CD14-positive monocyte (primary cell): Measurements from ENCODE around the gene ZNF619. TPM values are rescaled to one million over a fixed set of nuclear protein-coding genes. Genes with fewer than 3 reads are reported as not detected.

ENCODE experiments used
- DNase-seq, 3 donors: peaks; one replicate each; pipeline ENCODE4 v3.0.0-alpha.2; 2011 to 2022
- H2AFZ ChIP-seq: 2 replicates; pipeline ENCODE4 v1.6.0; 2012; ENCODE audit warnings: mild to moderate bottlenecking, low read depth, low read length, inconsistent platforms; ENCODE audit not compliant: insufficient read depth, poor library complexity, severe bottlenecking
- H3K27ac ChIP-seq, 2 donors: 1 replicate in 1 of 2; 2 replicates in 1 of 2; pipeline ENCODE4 v1.5.1; 2012 to 2013; ENCODE audit warnings: low read length in 2 of 2, control low read depth in 1 of 2, inconsistent platforms in 1 of 2, low read depth in 1 of 2, mild to moderate bottlenecking in 1 of 2
- H3K27me3 ChIP-seq, 2 donors: one replicate each; pipeline versions ENCODE4 v1.6.0 to v1.6.1; 2011 to 2013; ENCODE audit warnings: low read length in 2 of 2; ENCODE audit not compliant: control insufficient read depth in 2 of 2, insufficient read depth in 2 of 2
- H3K36me3 ChIP-seq, 2 donors: replicated peaks in 1 of 2; 1 replicate in 1 of 2; 2 replicates in 1 of 2; pipeline versions ENCODE4 v1.5.1 to v1.6.1; 2012 to 2013; ENCODE audit warnings: low read length in 2 of 2, control low read depth in 1 of 2, inconsistent platforms in 1 of 2, mild to moderate bottlenecking in 1 of 2; ENCODE audit not compliant: insufficient read depth in 2 of 2, control insufficient read depth in 1 of 2
- H3K4me1 ChIP-seq, 2 donors: 1 replicate in 1 of 2; 2 replicates in 1 of 2; pipeline versions ENCODE4 v1.5.1 to v1.6.1; 2012 to 2013; ENCODE audit warnings: low read length in 2 of 2, control low read depth in 1 of 2, inconsistent platforms in 1 of 2, mild to moderate bottlenecking in 1 of 2, moderate library complexity in 1 of 2; ENCODE audit not compliant: insufficient read depth in 2 of 2, control insufficient read depth in 1 of 2
- H3K4me2 ChIP-seq: replicated peaks from 2 replicates; pipeline ENCODE3; 2012; ENCODE audit warnings: low read length, moderate library complexity, mild to moderate bottlenecking; ENCODE audit not compliant: poor library complexity, severe bottlenecking; ENCODE audit errors: extremely low read depth
- H3K4me3 ChIP-seq, 3 experiments: fragments of 200-600 bp in 1 of 3; sonication (generic) in 1 of 3; replicated peaks in 1 of 3; 1 replicate in 2 of 3; 2 replicates in 1 of 3; pipeline ENCODE4 v1.5.1; 2011 to 2013; ENCODE audit warnings: low read length in 3 of 3, mild to moderate bottlenecking in 3 of 3, control low read depth in 2 of 3, low read depth in 2 of 3, inconsistent platforms in 1 of 3, moderate library complexity in 1 of 3
- H3K79me2 ChIP-seq: 2 replicates; pipeline ENCODE4 v1.6.0; 2012; ENCODE audit warnings: mild to moderate bottlenecking, control low read depth, inconsistent platforms, low read length, moderate library complexity; ENCODE audit not compliant: insufficient read depth
- H3K9ac ChIP-seq: 2 replicates; pipeline ENCODE4 v1.6.0; 2017; ENCODE audit warnings: low read length, mild to moderate bottlenecking; ENCODE audit not compliant: insufficient read depth, poor library complexity, severe bottlenecking
- H3K9me3 ChIP-seq, 2 donors: replicated peaks in 1 of 2; 1 replicate in 1 of 2; 2 replicates in 1 of 2; pipeline versions ENCODE4 v1.5.1 to v1.6.1; 2012 to 2013; ENCODE audit warnings: low read length in 2 of 2, control low read depth in 1 of 2; ENCODE audit not compliant: control insufficient read depth in 1 of 2, insufficient read depth in 1 of 2
- H4K20me1 ChIP-seq: 2 replicates; pipeline ENCODE4 v1.6.0; 2012; ENCODE audit warnings: mild to moderate bottlenecking, low read length, control low read depth, moderate library complexity; ENCODE audit not compliant: insufficient read depth
- H3K27ac Mint-ChIP-seq, 7 donors: one replicate each; pipeline ENCODE4 v1.8.0; 2020; ENCODE audit warnings: mild to moderate bottlenecking in 7 of 7, mixed read lengths in 7 of 7, moderate library complexity in 6 of 7, inconsistent platforms in 2 of 7
- H3K27me3 Mint-ChIP-seq, 3 donors: one replicate each; pipeline ENCODE4 v1.8.0; 2021 to 2022; ENCODE audit warnings: low read depth in 3 of 3, mild to moderate bottlenecking in 3 of 3, mixed read lengths in 3 of 3, moderate library complexity in 3 of 3, inconsistent platforms in 1 of 3
- H3K36me3 Mint-ChIP-seq, 2 donors: one replicate each; pipeline ENCODE4 v1.8.0; 2020; ENCODE audit warnings: mixed read lengths in 2 of 2, inconsistent platforms in 1 of 2, mild to moderate bottlenecking in 1 of 2
- H3K4me1 Mint-ChIP-seq: one replicate; pipeline ENCODE4 v1.8.0; 2020; ENCODE audit warnings: mild to moderate bottlenecking, mixed read lengths
- H3K4me3 Mint-ChIP-seq, 2 donors: one replicate each; pipeline ENCODE4 v1.8.0; 2020; ENCODE audit warnings: mild to moderate bottlenecking in 2 of 2, mixed read lengths in 2 of 2, moderate library complexity in 1 of 2
- H3K9me3 Mint-ChIP-seq, 7 donors: one replicate each; pipeline ENCODE4 v1.8.0; 2020 to 2022; ENCODE audit warnings: mixed read lengths in 7 of 7, mild to moderate bottlenecking in 6 of 7, moderate library complexity in 6 of 7, inconsistent platforms in 2 of 7
- WGBS: methylation state at CpG from one replicate; pipeline ENCODE4 v1.1.5; 2013; ENCODE audit warnings: missing lambda C conversion rate; ENCODE audit not compliant: insufficient coverage; 5-methylcytosine and 5-hydroxymethylcytosine counted together
- intact Hi-C, 2 donors: fragments of 100-400 bp; cut with micrococcal nuclease; formaldehyde crosslinking; loops; one replicate each; pipeline versions ENCODE4 v1.15.0 to v1.15.1; 2023
- polyA plus RNA-seq, 3 donors: library from polyadenylated mRNA; depleted of rRNA in 1 of 3; unstranded in 2 of 3; stranded (reverse) in 1 of 3; fragments of 300-500 nt in 2 of 3; fragments of >200 nt in 1 of 3; fragmentation: Illumina TruSeq in 2 of 3; gene quantifications; 1 replicate in 2 of 3; 2 replicates in 1 of 3; pipeline ENCODE4 v1.2.3, GENCODE V29; 2012 to 2021
- TF ChIP-seq, protein P1 (sequence below): fragments of 200-600 bp; IDR thresholded peaks from one replicate; pipeline ENCODE4 v1.8.0; 2022; ENCODE audit warnings: antibody characterized with exemption, mild to moderate bottlenecking

ZNF619 gene
- polyA plus RNA-seq, 3 donors, result 1.6 to 3.4 (median 1.8) TPM

DNA sequence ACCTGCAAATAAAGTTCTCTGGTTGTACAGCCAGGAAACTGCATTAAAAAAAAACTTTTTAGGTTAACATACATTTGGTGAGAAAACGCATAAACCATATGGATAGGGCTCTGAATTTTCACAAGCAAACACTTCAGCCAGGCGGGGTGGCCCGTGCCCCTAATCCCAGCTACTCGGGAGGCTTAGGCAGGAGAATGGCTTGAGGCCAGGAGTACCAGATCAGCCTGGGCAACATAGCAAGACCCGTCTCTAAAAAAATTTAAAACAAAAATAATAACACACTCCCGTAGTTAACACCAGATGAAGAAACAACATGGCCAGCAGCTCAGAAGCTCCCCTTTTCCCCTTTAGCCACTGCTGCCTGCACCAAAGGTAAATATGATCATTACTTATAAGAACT is 23.0 kb upstream of the ZNF619 start:
- Histone ChIP-seq H2AFZ (peak overlapping the region; percentile 95), H3K27ac (peak overlapping the region in 1 of 2 donors; percentile 94), H3K9me3 (no peaks in the 10 kb centered on the region), H3K4me3 (peak overlapping the region in 1 of 3 experiments; percentile 82), H3K36me3 (peaks cover 7 to 9% of the 10 kb centered on the region in 2 donors), H4K20me1 (peaks cover 9% of the 10 kb centered on the region), H3K9ac (no peak overlapping the region), H3K4me1 (peaks cover 31 to 45% of the 10 kb centered on the region in 2 donors), H3K27me3 (no peaks in the 10 kb centered on the region), H3K79me2 (peaks cover 20% of the 10 kb centered on the region), H3K4me2 (peak overlapping the region; percentile 80)
- peaks cover 32% of the 10 kb centered on the region for H3K4me1 Mint-ChIP-seq
- peak overlapping the region in 1 of 2 donors; percentile 87 for H3K4me3 Mint-ChIP-seq
- H3K36me3 Mint-ChIP-seq, result peaks cover 16 to 20% of the 10 kb centered on the region in 2 donors
- no peaks in the 10 kb centered on the region for H3K9me3 Mint-ChIP-seq
- peak overlapping the region in 1 of 7 donors; percentile 99 for H3K27ac Mint-ChIP-seq
- no peaks in the 10 kb centered on the region for H3K27me3 Mint-ChIP-seq
- 20% methylated on average over 1 of the region's 6 CpGs for WGBS
- TF ChIP-seq, protein P1, sequence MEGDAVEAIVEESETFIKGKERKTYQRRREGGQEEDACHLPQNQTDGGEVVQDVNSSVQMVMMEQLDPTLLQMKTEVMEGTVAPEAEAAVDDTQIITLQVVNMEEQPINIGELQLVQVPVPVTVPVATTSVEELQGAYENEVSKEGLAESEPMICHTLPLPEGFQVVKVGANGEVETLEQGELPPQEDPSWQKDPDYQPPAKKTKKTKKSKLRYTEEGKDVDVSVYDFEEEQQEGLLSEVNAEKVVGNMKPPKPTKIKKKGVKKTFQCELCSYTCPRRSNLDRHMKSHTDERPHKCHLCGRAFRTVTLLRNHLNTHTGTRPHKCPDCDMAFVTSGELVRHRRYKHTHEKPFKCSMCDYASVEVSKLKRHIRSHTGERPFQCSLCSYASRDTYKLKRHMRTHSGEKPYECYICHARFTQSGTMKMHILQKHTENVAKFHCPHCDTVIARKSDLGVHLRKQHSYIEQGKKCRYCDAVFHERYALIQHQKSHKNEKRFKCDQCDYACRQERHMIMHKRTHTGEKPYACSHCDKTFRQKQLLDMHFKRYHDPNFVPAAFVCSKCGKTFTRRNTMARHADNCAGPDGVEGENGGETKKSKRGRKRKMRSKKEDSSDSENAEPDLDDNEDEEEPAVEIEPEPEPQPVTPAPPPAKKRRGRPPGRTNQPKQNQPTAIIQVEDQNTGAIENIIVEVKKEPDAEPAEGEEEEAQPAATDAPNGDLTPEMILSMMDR, result no peak
- intact Hi-C loops, result loop anchor here (5.0 to 10.0 kb wide), 4 partner anchors 139 to 1511 kb away; partner anchors contain the start of genes CTNNB1 (in 1 of the 2), EIF1B (in 1 of the 2) and ULK4 (in 1 of the 2)
- DNase-seq, result no peak

DNA sequence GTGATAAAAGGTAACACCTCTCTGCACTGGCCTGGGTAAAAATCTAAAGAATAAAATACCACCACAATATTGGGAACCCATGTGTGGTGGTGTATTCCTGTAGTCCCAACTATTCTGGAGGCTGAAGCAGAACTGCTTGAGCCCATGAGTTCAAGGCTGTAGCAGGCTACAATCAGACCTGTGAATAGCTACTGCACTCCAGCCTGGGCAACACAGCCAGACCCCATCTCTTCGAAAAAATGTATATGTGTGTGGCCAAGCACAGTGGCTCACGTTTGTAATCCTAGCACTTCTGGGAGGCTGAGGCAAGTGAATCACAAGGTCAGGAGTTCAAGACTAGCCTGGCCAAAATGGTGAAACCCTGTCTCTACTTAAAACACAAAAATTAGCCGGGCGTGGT is 21.6 kb upstream of the ZNF619 start:
- H3K4me1 ChIP-seq, result peaks cover 31 to 45% of the 10 kb centered on the region in 2 donors
- H3K27ac Mint-ChIP-seq, result no peak overlapping the region

More for the DNA sequence above, 21.6 kb upstream of the ZNF619 start:
- no peak overlapping the region for H3K27ac ChIP-seq
- intact Hi-C loops, result loop anchor here (10.0 kb wide), 3 partner anchors 141 to 1509 kb away; partner anchors contain the start of genes CTNNB1 (in 1 of the 2) and ULK4 (in 1 of the 2)
- no peak for DNase-seq
- 93% methylated on average over 2 of the region's 4 CpGs for WGBS
- TF ChIP-seq, protein P1, result no peak
- no peak overlapping the region for H2AFZ ChIP-seq
- Mint-ChIP-seq H3K9me3 (no peaks in the 10 kb centered on the region), H3K36me3 (peaks cover 25 to 29% of the 10 kb centered on the region in 2 donors), H3K27me3 (no peaks in the 10 kb centered on the region), H3K4me3 (peak overlapping the region in 1 of 2 donors; percentile 7), H3K4me1 (peaks cover 33% of the 10 kb centered on the region)
- no peak overlapping the region for H3K4me2 ChIP-seq
- H3K9me3 ChIP-seq, result no peaks in the 10 kb centered on the region
- H3K27me3 ChIP-seq, result no peaks in the 10 kb centered on the region
- no peak overlapping the region for H3K9ac ChIP-seq
- H3K4me3 ChIP-seq, result no peak overlapping the region
- peaks cover 17 to 23% of the 10 kb centered on the region in 2 donors for H3K36me3 ChIP-seq
- H4K20me1 ChIP-seq, result peaks cover 12% of the 10 kb centered on the region
- peaks cover 31% of the 10 kb centered on the region for H3K79me2 ChIP-seq
